ENCODE measurements around the gene MTOR.

Gene MTOR

DNA sequence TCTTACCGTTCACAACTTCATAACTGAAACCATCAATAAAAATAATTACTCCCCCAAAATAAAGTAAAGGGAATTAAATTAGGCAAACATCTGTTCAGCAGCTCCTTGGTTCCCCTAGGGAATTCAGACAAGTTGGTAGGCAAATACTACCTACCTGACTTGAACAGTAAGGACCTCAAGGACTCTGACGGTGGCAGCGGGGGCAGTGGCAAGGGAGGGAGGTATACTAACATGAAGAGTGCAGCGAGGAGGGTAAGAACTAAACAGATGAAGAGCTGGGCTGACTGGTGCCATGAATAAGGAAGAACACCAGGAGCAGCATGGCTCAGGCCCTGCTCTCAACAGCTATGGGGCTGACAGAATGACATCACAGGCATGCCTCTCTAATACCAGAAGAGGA lies 33.1 kb downstream of the MTOR start:
- Histone ChIP-seq H3K79me2 (no peaks in the 10 kb centered on the region), H3K4me2 (ENCODE audit: low read length) (no peak overlapping the region), H3K4me1 (no peaks in the 10 kb centered on the region), H3K27ac (no peak overlapping the region), H3K27me3 (ENCODE audit: control insufficient read depth, insufficient read depth, low read length) (no peaks in the 10 kb centered on the region), H3K36me3 (ENCODE audit: control insufficient read depth, insufficient read depth, low read length) (no peaks in the 10 kb centered on the region), H3K9me3 (ENCODE audit: control insufficient read depth, low read length) (no peaks in the 10 kb centered on the region), H3K9ac (no peak overlapping the region), H3K4me3 (ENCODE audit: low read depth, low read length) (no peak overlapping the region), H2AFZ (no peak overlapping the region)
- TF ChIP-seq, protein P1, sequence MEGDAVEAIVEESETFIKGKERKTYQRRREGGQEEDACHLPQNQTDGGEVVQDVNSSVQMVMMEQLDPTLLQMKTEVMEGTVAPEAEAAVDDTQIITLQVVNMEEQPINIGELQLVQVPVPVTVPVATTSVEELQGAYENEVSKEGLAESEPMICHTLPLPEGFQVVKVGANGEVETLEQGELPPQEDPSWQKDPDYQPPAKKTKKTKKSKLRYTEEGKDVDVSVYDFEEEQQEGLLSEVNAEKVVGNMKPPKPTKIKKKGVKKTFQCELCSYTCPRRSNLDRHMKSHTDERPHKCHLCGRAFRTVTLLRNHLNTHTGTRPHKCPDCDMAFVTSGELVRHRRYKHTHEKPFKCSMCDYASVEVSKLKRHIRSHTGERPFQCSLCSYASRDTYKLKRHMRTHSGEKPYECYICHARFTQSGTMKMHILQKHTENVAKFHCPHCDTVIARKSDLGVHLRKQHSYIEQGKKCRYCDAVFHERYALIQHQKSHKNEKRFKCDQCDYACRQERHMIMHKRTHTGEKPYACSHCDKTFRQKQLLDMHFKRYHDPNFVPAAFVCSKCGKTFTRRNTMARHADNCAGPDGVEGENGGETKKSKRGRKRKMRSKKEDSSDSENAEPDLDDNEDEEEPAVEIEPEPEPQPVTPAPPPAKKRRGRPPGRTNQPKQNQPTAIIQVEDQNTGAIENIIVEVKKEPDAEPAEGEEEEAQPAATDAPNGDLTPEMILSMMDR (IDR thresholded peaks at IDR 0.05) = no peak

DNA sequence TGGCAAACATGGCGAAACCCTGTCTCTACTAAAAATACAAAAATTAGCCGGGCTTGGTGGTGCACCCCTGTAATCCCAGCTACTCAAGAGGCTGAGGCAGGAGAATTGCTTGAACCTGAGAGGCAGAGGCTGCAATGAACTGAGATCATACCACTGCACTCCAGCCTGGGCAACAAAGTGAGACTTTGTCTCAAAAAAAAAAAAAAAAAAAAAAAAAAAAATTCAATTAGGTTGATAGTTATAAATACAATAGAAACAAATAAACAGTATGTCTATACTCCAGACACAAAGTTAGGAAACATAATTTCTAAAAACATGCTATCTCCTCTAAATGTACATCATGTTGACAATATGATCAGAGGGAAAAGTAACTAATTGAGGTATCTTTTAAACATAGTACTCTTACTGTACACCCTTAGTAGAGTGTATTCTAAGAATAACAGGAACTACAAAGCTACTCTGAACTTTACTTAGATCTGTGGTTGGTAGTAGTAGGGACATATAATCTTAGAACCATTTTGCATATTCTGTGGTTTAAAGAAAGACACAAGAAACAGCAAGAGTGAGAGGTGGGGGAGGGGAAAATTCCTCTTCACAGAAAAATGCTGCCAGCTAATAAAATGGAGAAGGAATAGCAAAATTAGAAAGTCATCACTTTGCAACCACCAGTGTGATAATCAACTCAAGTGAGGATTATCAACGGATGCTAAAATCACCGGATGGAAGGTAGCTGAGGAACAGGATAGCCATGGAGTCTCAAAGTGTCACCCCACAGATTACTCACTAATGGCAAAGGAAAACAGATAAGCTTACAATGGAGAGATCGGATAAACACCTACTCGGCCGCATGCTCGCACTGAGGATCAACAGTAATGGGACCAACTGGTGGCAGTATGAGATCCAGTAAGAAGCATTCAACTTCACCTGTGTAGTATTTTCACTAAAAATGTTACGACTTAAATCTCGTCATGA lies 35.0 kb downstream of the MTOR start:
- TF ChIP-seq, protein P1 (IDR thresholded peaks at IDR 0.05) = no peak
- Histone ChIP-seq H3K4me3 (ENCODE audit: low read depth, low read length) (no peak overlapping the region), H3K4me1 (no peaks in the 10 kb centered on the region), H3K9me3 (ENCODE audit: control insufficient read depth, low read length) (no peaks in the 10 kb centered on the region), H3K9ac (no peak overlapping the region), H3K4me2 (ENCODE audit: low read length) (no peak overlapping the region), H3K79me2 (no peaks in the 10 kb centered on the region), H3K27me3 (ENCODE audit: control insufficient read depth, insufficient read depth, low read length) (no peaks in the 10 kb centered on the region), H2AFZ (no peak overlapping the region), H3K36me3 (ENCODE audit: control insufficient read depth, insufficient read depth, low read length) (no peaks in the 10 kb centered on the region), H3K27ac (no peak overlapping the region)

DNA sequence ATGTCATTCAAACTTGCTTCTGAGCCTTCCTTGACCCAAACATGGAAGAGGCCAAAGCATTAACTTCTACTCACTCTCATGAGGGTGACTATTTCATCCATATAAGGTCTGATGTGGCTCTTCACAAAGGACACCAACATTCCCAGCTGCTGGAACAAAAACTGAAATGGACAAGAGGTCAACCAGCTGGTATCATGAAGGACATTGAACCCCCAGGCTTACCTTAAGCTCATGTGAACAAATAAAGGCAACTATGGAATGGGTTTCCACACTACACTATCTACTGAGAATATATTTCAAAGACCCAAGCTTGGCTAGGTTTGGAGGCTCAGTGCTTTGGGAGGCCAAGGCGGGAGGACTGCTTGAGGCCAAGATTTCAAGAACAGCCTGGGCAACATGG lies 46.3 kb downstream of the MTOR start:
- H3K27ac ChIP-seq = no peak overlapping the region
- TF ChIP-seq, protein P1 (IDR thresholded peaks at IDR 0.05) = no peak

DNA sequence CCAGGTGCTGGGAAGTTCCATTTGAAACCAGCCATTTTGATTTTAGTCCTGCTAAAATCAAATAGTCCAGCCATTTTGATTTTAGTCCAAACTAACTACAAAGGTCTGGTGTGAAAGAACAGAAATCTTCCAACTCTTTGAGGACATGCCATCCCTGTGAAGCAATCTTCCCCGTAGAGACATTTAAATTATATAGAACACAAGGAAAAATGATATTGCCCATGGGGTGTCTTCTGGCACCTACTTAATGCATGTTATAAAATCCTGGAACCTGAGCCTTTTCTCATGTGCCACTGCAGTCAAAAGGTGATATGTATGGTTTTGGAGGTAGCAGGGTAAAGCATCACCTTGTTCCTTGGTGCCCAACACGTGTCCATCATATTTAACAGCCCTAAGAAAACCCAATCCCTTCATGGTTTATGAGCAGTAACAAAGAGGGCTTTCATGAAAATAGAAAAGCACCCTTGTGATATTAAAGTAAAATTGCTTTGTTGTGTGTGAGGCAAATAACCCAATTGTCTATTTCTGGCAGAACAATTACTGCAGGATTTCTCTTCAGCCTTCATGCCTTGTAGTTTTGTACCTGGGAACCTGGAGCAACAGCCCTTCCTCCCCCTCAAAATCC lies 46.9 kb downstream of the MTOR start:
- no peak overlapping the region for H3K4me2 ChIP-seq (ENCODE audit: low read length)
- no peak overlapping the region for H3K4me3 ChIP-seq (ENCODE audit: low read depth, low read length)
- H3K79me2 ChIP-seq = no peaks in the 10 kb centered on the region
- no peaks in the 10 kb centered on the region for H3K4me1 ChIP-seq
- H3K27me3 ChIP-seq (ENCODE audit: control insufficient read depth, insufficient read depth, low read length) = no peaks in the 10 kb centered on the region
- H2AFZ ChIP-seq = no peak overlapping the region
- no peaks in the 10 kb centered on the region for H3K36me3 ChIP-seq (ENCODE audit: control insufficient read depth, insufficient read depth, low read length)
- TF ChIP-seq, protein P1 (IDR thresholded peaks at IDR 0.05) = no peak
- no peak overlapping the region for H3K27ac ChIP-seq
- H3K9me3 ChIP-seq (ENCODE audit: control insufficient read depth, low read length) = no peaks in the 10 kb centered on the region
- H3K9ac ChIP-seq = no peak overlapping the region

More for the DNA sequence above, 46.3 kb downstream of the MTOR start:
- Histone ChIP-seq H3K9me3 (ENCODE audit: control insufficient read depth, low read length) (no peaks in the 10 kb centered on the region), H3K4me2 (ENCODE audit: low read length) (no peak overlapping the region), H3K36me3 (ENCODE audit: control insufficient read depth, insufficient read depth, low read length) (no peaks in the 10 kb centered on the region), H3K27me3 (ENCODE audit: control insufficient read depth, insufficient read depth, low read length) (no peaks in the 10 kb centered on the region), H2AFZ (no peak overlapping the region), H3K9ac (no peak overlapping the region), H3K79me2 (no peaks in the 10 kb centered on the region), H3K4me3 (ENCODE audit: low read depth, low read length) (no peak overlapping the region), H3K4me1 (no peaks in the 10 kb centered on the region)

Data from parathyroid adenoma (tissue), 2 donors.